Trophoblast cell (in vitro differentiated cells and primary cell): ENCODE results near the gene ATP5PO.

ENCODE experiments used
- DNase-seq, 2 donors: peaks; one replicate each; pipeline ENCODE4 v3.0.0-alpha.2; 2016
- H2AFZ ChIP-seq: 2 replicates; pipeline ENCODE4 v1.6.1; 2013; ENCODE audit warnings: low read length, moderate library complexity, mild to moderate bottlenecking; ENCODE audit not compliant: insufficient read depth, poor library complexity
- H2AK5ac ChIP-seq: 2 replicates; pipeline ENCODE4 v1.6.1; 2013; ENCODE audit warnings: mild to moderate bottlenecking, low read length
- H2BK120ac ChIP-seq: 2 replicates; pipeline ENCODE4 v1.6.1; 2013; ENCODE audit warnings: low read length, mild to moderate bottlenecking, moderate library complexity; ENCODE audit not compliant: insufficient read depth, poor library complexity
- H2BK12ac ChIP-seq: 2 replicates; pipeline ENCODE4 v1.6.1; 2013; ENCODE audit warnings: mild to moderate bottlenecking, low read length, moderate library complexity
- H2BK5ac ChIP-seq: 2 replicates; pipeline ENCODE4 v1.6.1; 2013; ENCODE audit warnings: low read length, low read depth, moderate library complexity, mild to moderate bottlenecking; ENCODE audit not compliant: poor library complexity
- H3K14ac ChIP-seq: 2 replicates; pipeline ENCODE4 v1.6.1; 2013; ENCODE audit warnings: mild to moderate bottlenecking, low read length
- H3K18ac ChIP-seq: 2 replicates; pipeline ENCODE4 v1.6.1; 2013; ENCODE audit warnings: mild to moderate bottlenecking, low read length
- H3K23ac ChIP-seq: 2 replicates; pipeline ENCODE4 v1.6.1; 2013; ENCODE audit warnings: low read length
- H3K27ac ChIP-seq: 2 replicates; pipeline ENCODE4 v1.5.1; 2013; ENCODE audit warnings: low read depth, mild to moderate bottlenecking, inconsistent platforms, low read length, moderate library complexity
- H3K27me3 ChIP-seq: 2 replicates; pipeline ENCODE4 v1.6.1; 2013; ENCODE audit warnings: inconsistent platforms, mild to moderate bottlenecking, low read length, moderate library complexity; ENCODE audit not compliant: insufficient read depth
- H3K36me3 ChIP-seq, 2 experiments: 1 replicate in 1 of 2; 2 replicates in 1 of 2; pipeline ENCODE4 v1.6.1; 2013; ENCODE audit warnings: low read length in 2 of 2, mild to moderate bottlenecking in 2 of 2, moderate library complexity in 1 of 2; ENCODE audit not compliant: insufficient read depth in 2 of 2, control insufficient read depth in 1 of 2
- H3K4ac ChIP-seq: 2 replicates; pipeline ENCODE4 v1.6.1; 2013; ENCODE audit warnings: low read depth, mild to moderate bottlenecking, low read length, moderate library complexity
- H3K4me1 ChIP-seq, 2 experiments: 1 replicate in 1 of 2; 2 replicates in 1 of 2; pipeline ENCODE4 v1.6.1; 2013; ENCODE audit warnings: low read length in 2 of 2, mild to moderate bottlenecking in 2 of 2, moderate library complexity in 1 of 2; ENCODE audit not compliant: insufficient read depth in 2 of 2, control insufficient read depth in 1 of 2
- H3K4me2 ChIP-seq: 2 replicates; pipeline ENCODE4 v1.6.1; 2013; ENCODE audit warnings: inconsistent platforms, mild to moderate bottlenecking, low read length, moderate library complexity
- H3K4me3 ChIP-seq: 2 replicates; pipeline ENCODE4 v1.5.1; 2013; ENCODE audit warnings: mild to moderate bottlenecking, low read depth, low read length, inconsistent platforms
- H3K79me1 ChIP-seq: one replicate; pipeline ENCODE4 v1.6.1; 2013; ENCODE audit warnings: low read length
- H3K79me2 ChIP-seq: 2 replicates; pipeline ENCODE4 v1.6.1; 2013; ENCODE audit warnings: low read length, mild to moderate bottlenecking; ENCODE audit not compliant: control insufficient read depth, insufficient read depth, poor library complexity
- H3K9ac ChIP-seq: 2 replicates; pipeline ENCODE4 v1.6.1; 2013; ENCODE audit warnings: mild to moderate bottlenecking, low read length
- H3K9me3 ChIP-seq: 2 replicates; pipeline ENCODE4 v1.6.1; 2013; ENCODE audit warnings: low read depth, mild to moderate bottlenecking, control low read depth, inconsistent platforms, low read length; ENCODE audit not compliant: insufficient read depth
- H4K12ac ChIP-seq: 2 replicates; pipeline ENCODE4 v1.6.1; 2013; ENCODE audit warnings: low read depth, mild to moderate bottlenecking, low read length, moderate library complexity
- H4K8ac ChIP-seq: 2 replicates; pipeline ENCODE4 v1.6.1; 2013; ENCODE audit warnings: low read depth, mild to moderate bottlenecking, low read length, moderate library complexity
- H4K91ac ChIP-seq: one replicate; pipeline ENCODE4 v1.6.1; 2013; ENCODE audit warnings: low read depth, mild to moderate bottlenecking, low read length, moderate library complexity
- WGBS: extraction: QIAGEN DNeasy Blood & Tissue Kit; methylation state at CpG from one replicate; pipeline ENCODE4 v1.1.7; 2013; ENCODE audit warnings: missing lambda C conversion rate; ENCODE audit not compliant: insufficient read length, insufficient coverage; ENCODE audit errors: extremely low coverage; 5-methylcytosine and 5-hydroxymethylcytosine counted together

Gene ATP5PO

DNA sequence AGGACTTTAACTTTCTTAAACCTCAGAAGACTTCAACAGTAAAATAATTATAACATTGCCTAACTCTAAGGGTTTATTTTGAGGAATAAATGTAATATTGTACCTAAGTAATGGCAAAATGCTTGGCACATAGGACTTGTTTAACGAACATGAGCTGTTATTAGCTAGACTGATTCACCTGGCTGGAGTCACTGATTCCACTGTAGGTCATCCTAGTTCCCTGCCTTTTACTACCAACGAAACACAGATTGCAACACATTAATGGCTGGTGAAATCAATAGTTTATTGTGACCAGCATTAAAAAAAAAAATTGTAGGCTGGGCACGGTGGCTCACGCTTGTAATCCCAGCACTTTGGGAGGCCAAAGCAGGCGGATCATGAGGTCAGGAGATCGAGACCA is 45.5 kb upstream of the ATP5PO start:
- H3K23ac ChIP-seq, result no peak overlapping the region
- H3K4me2 ChIP-seq, result no peak overlapping the region
- no peak overlapping the region for H2BK120ac ChIP-seq
- no peak overlapping the region for H3K4ac ChIP-seq
- no peak overlapping the region for H4K91ac ChIP-seq
- H2AK5ac ChIP-seq, result no peak overlapping the region
- H3K27ac ChIP-seq, result no peak overlapping the region
- no peak overlapping the region for H4K12ac ChIP-seq
- H3K27me3 ChIP-seq, result no peaks in the 10 kb centered on the region
- no peaks in the 10 kb centered on the region for H3K79me1 ChIP-seq
- no peak overlapping the region for H2AFZ ChIP-seq
- no peaks in the 10 kb centered on the region for H3K4me1 ChIP-seq
- no peaks in the 10 kb centered on the region for H3K79me2 ChIP-seq
- peaks cover 0 to 2% of the 10 kb centered on the region in 2 experiments for H3K36me3 ChIP-seq
- no CpG with 5 or more reads among the region's 6 CpGs for WGBS
- H3K14ac ChIP-seq, result no peak overlapping the region
- no peak overlapping the region for H2BK12ac ChIP-seq
- DNase-seq, result no peak
- no peaks in the 10 kb centered on the region for H3K9me3 ChIP-seq
- no peak overlapping the region for H3K18ac ChIP-seq
- no peak overlapping the region for H3K9ac ChIP-seq
- no peak overlapping the region for H2BK5ac ChIP-seq
- H3K4me3 ChIP-seq, result no peak overlapping the region
- no peak overlapping the region for H4K8ac ChIP-seq

DNA sequence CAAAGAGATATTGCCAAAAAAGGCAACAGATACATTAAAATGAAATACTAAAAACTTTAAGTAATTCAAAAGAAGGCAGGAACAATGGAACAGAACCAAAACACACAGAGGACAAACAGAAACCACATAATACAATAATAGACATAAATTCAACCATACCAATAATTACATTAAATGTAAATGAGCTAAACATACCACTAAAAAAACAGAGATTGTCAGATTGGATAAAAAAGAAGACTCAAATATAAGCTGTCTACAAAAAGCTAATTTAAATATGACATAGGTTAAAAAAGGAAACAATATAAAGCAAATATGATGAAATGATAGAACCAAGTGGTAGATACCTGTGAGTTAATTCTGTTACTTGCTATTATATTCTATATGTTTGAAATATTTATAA is 44.1 kb upstream of the ATP5PO start:
- no peak overlapping the region for H2BK120ac ChIP-seq
- H4K12ac ChIP-seq, result no peak overlapping the region
- H2BK5ac ChIP-seq, result no peak overlapping the region
- H3K27ac ChIP-seq, result no peak overlapping the region
- no peak overlapping the region for H3K14ac ChIP-seq
- H3K4me3 ChIP-seq, result no peak overlapping the region
- no peak overlapping the region for H3K4ac ChIP-seq
- no peak overlapping the region for H3K23ac ChIP-seq
- no peak overlapping the region for H3K18ac ChIP-seq
- no peaks in the 10 kb centered on the region for H3K27me3 ChIP-seq
- no peak overlapping the region for H2AK5ac ChIP-seq
- no peaks in the 10 kb centered on the region for H3K9me3 ChIP-seq
- DNase-seq, result no peak
- H3K36me3 ChIP-seq, result peaks cover 0 to 2% of the 10 kb centered on the region in 2 experiments
- no peak overlapping the region for H3K4me2 ChIP-seq
- H3K4me1 ChIP-seq, result no peaks in the 10 kb centered on the region
- no peaks in the 10 kb centered on the region for H3K79me2 ChIP-seq
- no peak overlapping the region for H2AFZ ChIP-seq
- no peaks in the 10 kb centered on the region for H3K79me1 ChIP-seq
- H4K91ac ChIP-seq, result no peak overlapping the region
- H2BK12ac ChIP-seq, result no peak overlapping the region
- no peak overlapping the region for H4K8ac ChIP-seq
- H3K9ac ChIP-seq, result no peak overlapping the region

DNA sequence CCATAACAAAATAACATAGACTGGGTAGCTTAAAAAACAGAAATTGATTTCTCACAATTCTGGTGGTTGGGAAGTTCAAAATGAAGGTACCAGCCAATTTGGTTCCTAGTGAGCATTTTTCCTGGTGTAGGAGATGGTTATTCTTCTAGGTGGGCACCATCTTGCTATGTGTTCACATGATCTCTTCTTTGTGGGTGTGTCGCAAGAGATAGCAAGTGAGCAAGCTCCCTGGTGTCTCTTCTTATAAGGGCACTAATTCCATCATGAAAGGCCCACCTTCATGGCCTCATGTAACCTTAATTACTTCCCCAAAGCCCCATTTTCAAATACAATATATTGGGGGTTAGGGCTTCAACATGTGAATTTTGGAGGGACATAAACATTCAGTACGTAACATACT is 38.8 kb upstream of the ATP5PO start:
- no peaks in the 10 kb centered on the region for H3K36me3 ChIP-seq
- no peak overlapping the region for H3K4ac ChIP-seq
- no peak overlapping the region for H4K8ac ChIP-seq
- H2BK12ac ChIP-seq, result no peak overlapping the region
- no peak overlapping the region for H4K91ac ChIP-seq
- no peaks in the 10 kb centered on the region for H3K79me2 ChIP-seq
- no peak overlapping the region for H3K27ac ChIP-seq
- H3K27me3 ChIP-seq, result no peaks in the 10 kb centered on the region
- DNase-seq, result no peak
- no peak overlapping the region for H2BK120ac ChIP-seq
- H3K4me1 ChIP-seq, result peaks cover 0 to under 1% of the 10 kb centered on the region in 2 experiments
- H4K12ac ChIP-seq, result no peak overlapping the region
- no peak overlapping the region for H2AFZ ChIP-seq
- H2BK5ac ChIP-seq, result no peak overlapping the region
- no peak overlapping the region for H3K4me2 ChIP-seq
- peaks cover 6% of the 10 kb centered on the region for H3K79me1 ChIP-seq
- H3K23ac ChIP-seq, result no peak overlapping the region
- no peak overlapping the region for H2AK5ac ChIP-seq
- H3K18ac ChIP-seq, result no peak overlapping the region
- H3K4me3 ChIP-seq, result no peak overlapping the region
- no peak overlapping the region for H3K9ac ChIP-seq
- no peak overlapping the region for H3K14ac ChIP-seq
- H3K9me3 ChIP-seq, result peaks cover 2% of the 10 kb centered on the region
- no CpG with 5 or more reads among the region's 2 CpGs for WGBS

DNA sequence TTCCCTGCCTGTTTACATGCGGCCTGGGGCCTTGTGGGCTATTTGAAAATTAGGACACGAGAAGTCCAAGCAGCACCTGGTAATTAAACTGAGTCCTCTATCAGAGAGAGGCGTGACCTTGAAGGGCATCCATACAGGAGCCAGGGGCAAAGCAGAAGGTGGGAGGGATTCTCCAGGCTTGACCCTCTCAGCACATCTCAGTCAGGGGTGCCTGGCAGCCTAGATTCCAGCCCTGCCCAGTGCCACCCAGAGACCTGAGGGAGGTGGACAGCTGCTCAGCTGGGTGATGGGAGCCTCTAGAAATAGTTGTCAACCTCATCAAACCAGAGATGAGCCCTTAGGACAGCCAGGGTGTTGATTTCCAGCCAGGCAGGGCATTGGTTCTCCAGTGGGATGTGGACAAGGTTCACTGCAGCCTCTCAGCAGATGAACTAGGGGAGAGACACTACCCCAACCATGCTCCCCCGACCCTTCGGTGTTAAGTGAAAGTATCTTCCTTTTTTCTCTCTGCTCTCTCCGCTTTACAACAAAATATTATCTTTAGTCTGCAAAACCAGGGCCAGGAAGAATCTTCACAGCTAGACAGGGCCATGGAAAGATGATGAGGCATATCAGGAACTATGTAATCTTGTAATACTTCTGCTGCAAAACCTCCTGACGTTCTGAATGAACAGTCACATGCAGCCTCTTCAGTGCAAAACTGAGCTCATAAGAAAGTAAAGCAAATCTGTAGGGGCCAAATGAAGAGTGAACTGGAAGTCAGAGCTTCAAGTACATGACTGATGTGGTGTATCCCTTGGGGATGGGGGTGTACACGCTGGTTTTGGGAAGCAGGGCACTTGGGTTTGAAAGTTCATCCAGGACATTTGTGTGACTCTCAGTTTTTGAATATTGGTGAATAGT is 35.9 kb upstream of the ATP5PO start:
- Histone ChIP-seq H3K4me2 (no peak overlapping the region), H2BK5ac (no peak overlapping the region), H3K27ac (no peak overlapping the region), H3K4me1 (peaks cover 16 to 19% of the 10 kb centered on the region in 2 experiments), H3K18ac (no peak overlapping the region), H4K91ac (peak overlapping the region; percentile 19), H4K12ac (no peak overlapping the region), H3K9me3 (peaks cover 2% of the 10 kb centered on the region), H2AK5ac (no peak overlapping the region), H3K4ac (no peak overlapping the region), H2BK120ac (no peak overlapping the region), H3K14ac (no peak overlapping the region), H2BK12ac (peak overlapping the region; percentile 11), H3K36me3 (no peaks in the 10 kb centered on the region), H3K9ac (no peak overlapping the region), H3K23ac (no peak overlapping the region), H3K79me1 (peaks cover 26% of the 10 kb centered on the region), H3K4me3 (no peak overlapping the region), H2AFZ (no peak overlapping the region), H3K27me3 (no peaks in the 10 kb centered on the region), H3K79me2 (no peaks in the 10 kb centered on the region), H4K8ac (no peak overlapping the region)
- no CpG with 5 or more reads among the region's 8 CpGs for WGBS
- DNase-seq, result peak in 1 of 2 donors; percentile 6
